Measurements from ENCODE around the gene FGF7. TPM values are rescaled to one million over a fixed set of nuclear protein-coding genes. Genes with fewer than 3 reads are reported as not detected.

The FGF7 gene, protein sequence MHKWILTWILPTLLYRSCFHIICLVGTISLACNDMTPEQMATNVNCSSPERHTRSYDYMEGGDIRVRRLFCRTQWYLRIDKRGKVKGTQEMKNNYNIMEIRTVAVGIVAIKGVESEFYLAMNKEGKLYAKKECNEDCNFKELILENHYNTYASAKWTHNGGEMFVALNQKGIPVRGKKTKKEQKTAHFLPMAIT
- total RNA-seq = not detected in 2 replicates

DNA sequence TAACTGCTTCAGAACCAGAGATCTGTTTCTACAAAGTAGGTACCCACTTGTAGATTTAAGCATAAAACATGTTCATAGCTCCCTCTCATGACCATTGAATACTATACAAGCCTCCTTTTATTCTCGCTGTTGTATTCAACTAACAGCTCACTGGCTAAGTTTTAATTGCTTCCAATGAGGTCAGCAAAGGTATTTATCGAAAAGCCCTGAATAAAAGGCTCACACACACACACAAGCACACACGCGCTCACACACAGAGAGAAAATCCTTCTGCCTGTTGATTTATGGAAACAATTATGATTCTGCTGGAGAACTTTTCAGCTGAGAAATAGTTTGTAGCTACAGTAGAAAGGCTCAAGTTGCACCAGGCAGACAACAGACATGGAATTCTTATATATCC, at the start of gene FGF7:
Gene FGF7 (plus strand): TSS at position 222 of the 400 bp plus-strand sequence. CDS start 1,056 bp downstream, outside the sequence.

Other genes starting within 250 kb of the FGF7 start
- gene FAM227B, start 197.6 kb downstream of the FGF7 start, total RNA-seq = 1.3 and 3.3 TPM in 2 replicates
- 7.8 and 14.9 TPM in 2 replicates for gene DTWD1, start 197.8 kb downstream of the FGF7 start, total RNA-seq

Measured in bladder microvascular endothelial cell (primary cell).